GM18519 (cell line): ENCODE data around the gene APOL2.
"Not testable (repeated sequence)": the region's sequence is repeated elsewhere in the genome, so short reads cannot be mapped to it uniquely, and the experiment has no call there.

Experiments
- ATAC-seq: cut with Tn5 transposase; IDR thresholded peaks from one replicate; pipeline ENCODE4 v1.9.1; 2021; ENCODE audit warnings: mild to moderate bottlenecking, moderate library complexity; ENCODE audit not compliant: unreplicated experiment, low FRiP score

APOL2 gene, protein sequence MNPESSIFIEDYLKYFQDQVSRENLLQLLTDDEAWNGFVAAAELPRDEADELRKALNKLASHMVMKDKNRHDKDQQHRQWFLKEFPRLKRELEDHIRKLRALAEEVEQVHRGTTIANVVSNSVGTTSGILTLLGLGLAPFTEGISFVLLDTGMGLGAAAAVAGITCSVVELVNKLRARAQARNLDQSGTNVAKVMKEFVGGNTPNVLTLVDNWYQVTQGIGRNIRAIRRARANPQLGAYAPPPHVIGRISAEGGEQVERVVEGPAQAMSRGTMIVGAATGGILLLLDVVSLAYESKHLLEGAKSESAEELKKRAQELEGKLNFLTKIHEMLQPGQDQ

DNA sequence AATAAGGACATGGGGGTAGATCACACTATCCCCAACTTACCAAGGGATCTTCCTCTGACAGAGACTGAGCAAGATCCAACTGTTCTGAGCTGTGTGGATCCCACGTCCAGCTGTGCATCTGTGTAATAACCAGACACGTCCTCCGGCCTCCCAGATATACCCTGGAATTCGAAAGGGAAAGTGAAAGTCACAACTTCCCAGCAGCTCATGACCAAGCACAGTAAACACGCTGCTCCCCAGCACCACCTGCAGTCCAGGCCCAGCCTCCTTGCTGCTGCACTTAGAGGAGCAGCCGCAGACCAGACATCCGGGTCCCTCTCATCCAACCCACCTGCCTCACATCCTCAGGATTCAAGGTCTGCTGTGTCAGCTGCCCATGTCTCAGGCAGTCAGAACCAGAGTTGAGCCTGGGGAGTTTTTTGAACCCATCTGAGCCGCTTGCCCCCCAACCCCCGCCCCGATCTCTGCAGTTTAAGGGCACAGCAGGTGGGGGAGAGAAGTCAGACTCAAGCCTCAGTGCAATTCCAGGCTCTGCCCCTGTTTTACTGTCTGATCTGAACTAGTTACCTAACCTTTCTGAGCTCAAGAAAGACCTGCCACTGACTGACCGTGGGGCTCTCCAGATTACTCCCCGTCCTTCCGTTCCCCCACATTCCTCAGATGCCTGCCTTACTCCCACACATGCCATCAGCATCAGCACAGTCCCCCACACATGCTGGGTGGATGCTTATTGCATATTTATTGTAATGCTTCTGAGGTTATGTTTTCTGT is at the start of gene APOL2:
Gene APOL2 (minus strand): TSS at position 127 of the 771 bp plus-strand sequence. CDS start 6,365 bp downstream, outside the sequence.
- peak; percentile 66 for ATAC-seq

DNA sequence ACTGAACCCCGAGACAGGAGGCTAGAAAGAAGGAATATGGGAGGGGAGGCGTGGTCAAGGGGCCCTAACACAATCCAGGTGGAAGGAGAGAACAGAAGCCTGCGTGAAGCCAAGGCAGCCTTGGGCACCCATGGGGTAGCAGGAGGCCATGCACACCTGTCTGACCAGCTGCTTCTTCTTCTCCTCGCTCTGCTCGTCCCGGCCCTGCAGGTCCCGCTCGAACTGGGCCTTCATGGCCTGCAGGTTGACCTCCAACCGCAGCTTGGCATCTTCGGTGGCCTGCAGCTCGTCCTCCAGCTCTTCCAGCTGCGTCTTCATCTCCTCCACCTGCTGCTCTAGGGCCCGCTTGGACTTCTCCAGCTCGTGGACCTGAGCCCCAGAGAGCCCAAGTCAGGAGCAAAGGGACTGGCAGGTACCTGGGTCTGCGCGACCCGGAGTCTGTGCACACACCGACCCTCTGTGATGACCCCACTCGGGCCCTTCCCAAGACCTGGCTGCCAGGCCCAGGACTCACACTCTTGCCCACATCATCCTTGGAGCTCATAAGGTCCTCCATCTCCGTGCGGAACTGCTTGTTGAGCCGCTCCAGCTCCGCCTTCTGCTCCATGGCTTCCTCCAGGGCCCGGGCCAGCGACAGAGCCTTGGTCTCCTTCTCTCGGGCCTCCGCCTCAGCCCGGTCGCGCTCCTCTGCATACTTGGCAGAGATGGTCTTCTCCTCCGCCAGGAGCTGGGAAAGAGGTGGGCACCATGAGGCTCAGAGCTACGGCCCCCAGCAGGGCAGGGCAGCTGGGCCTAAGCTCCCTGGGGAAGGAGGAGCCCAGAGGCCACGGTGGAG is 49.5 kb upstream of the APOL2 start:
- ATAC-seq: no peak

DNA sequence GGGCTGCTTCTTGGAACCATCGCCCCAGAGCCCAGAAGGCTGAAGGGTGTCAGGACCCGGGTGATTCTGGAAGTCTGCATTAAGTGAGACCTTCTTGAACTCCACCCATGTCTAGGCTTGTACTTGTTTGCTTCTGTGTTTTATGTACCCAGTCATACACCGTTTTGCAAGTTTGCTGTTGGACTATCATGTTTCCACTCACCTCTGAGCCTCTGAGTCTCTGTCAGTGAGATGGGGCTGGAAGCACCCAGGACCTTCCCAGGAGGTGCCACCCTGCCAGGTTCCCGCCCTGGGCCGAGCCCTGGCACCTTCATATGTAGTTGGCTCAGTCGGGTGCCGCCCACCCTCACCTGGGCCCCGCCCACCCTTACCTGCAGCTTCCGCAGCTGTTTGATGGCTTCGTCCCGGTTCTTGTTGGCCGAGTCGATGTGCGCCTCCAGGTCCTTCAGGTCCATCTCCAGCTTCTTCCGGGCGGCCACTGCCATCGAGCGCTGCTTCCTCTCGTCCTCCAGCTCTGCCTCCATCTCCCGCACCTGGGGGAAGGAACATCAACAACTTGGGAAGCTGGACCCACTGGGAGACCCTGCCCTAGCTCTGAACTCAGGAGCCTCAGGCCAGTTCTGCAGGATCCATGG is 48.7 kb upstream of the APOL2 start:
- ATAC-seq: no peak

DNA sequence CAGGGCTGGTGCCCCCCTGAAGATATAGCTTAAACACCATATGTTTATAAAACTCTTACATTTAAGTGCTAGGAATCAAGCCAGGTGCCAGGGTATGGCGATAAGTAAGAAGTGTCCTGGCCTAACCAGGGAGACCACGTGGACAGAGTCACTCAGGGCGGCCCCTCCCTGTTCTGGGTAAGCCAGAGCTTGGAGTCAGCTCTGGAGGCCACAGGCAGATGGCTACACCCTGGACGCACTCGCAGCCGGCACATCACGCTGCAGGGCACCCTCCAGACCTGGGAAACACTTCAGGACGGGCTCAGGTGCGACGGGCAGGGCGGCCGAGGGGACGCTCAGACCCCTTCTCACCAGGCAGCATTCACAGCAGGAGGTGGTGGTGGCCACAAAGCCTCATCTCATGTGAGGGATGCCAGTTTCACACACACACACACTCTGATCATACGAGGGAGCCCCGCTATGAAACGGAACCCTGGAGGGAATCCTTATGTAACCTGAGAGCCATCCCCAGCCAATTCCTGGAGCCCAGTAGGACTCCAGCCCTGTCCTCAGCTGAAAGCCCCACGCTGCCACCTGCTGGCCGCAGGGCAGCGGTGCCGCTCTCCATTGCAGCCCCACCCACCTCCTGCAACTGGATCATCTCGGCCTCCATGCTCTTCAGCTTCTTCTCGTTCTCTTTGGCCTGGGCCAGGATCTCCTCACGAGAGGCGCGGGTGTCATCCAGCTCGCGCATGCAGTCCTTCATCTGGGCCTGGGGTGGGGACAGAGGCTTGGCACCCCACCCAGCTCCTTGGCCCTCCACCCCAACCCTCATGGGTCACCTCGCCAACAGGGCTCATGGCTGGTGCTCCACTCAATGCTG is 47.0 kb upstream of the APOL2 start:
- no peak for ATAC-seq

DNA sequence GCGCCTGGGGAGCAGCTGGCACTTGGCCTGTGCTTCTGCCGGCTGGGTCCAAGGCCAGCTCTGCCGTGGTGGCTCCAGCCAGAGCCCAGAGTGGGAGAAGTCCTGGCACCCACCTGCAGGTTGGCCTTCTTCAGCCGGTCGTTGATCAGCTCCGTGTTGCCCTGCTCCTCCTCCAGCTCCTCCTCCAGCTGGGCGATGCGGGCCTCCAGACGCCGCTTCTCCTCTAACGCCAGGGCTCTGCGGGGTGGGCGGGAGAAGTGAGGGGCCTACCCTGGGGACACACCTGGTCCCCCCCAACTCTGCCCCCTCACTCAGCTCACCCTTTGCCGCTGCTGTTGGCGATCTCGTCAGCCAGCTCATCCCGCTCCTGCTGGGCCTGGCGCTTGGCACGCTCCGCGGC is 46.2 kb upstream of the APOL2 start:
- no peak for ATAC-seq

DNA sequence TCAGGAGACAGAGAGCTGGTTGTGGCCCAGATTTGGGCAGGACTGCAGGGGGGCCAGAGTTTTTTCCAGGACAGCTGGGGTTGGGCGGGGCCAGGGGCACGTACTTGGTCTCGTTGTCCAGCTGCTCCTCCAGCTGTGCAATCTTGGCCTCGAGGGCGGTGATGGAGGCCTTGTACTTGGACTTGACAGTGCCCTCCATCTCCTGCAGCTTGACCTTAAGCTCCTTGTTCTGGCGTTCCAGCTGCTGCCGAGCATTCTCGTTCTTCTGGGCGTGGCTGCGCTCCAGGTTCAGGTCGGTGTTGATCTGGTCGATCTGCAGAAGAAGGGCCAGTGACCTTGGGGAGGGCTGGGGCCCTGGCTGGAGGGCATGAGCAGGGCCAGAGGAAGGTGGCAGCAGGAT is 45.7 kb upstream of the APOL2 start:
- no peak for ATAC-seq

DNA sequence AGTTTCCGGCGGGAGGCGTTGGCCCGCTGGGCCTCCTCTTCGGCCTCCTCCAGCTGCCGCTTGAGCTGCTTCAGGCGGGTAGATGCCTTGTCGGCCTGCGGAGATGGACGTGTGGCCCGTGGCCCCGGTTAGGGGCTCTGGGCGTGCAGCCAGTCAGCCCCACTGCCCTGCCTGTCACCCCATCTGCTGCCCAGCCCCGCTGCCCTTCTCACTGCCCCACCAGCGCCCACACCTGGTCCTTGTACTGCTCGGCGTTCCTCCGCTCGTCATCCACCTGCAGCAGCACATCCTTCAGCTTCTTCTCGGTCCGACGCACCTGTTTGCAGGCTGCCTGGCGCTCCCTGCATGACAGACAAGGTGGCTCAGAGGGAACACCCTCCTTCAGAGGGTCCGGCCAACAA is 44.8 kb upstream of the APOL2 start:
- ATAC-seq: no peak

DNA sequence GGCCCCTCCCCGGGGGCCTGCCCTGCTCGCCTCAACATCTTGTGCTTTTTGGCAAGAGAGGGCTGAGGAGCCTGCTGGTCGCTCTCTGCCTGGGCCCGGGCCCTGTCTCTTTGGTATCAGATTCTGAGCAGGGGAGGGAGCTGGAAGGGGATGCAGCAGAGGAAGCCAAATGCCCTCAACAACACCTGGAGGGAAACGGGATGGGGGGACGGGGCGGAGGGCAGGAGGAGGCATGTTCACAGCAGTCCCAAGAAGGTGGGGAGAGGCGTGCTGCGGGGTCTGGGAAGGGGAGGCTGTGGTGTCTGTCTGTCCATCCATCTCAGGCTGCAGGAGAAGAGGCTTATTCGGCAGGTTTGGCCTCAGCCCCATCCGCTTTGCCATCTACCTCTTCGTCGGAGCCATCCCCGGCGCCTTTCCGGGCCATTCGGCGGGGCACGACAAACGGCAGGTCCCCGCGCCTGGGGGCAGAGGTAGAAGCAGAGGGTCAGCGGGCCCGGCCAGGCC is 43.1 kb upstream of the APOL2 start:
- ATAC-seq: no peak

DNA sequence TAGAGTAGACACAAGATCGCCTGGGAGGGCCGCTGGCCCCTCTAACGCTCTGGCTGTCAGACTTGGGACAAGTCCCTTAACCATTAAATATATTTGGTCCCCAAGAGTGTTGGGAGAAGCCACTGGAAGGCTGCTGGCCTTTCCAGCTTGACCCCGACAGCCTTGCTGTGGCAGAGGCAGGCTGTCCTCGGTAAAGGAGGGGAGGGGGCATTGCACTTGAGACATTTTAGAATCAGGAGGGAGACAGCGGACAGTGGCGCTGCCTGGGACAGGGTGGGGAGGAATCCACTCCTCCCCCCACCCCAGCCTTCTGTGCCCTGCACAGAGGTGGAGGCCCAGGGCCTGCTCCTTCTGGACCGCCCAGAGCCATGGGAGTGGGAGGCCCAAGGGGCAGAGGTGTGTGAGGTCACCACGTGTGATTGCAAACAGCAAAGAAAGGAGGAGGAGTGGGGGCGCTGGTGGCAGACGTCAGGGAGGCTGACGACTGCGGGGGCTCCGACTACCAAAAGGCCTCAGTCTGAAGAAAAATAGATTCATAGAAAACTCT is 42.5 kb upstream of the APOL2 start:
- ATAC-seq: no peak

DNA sequence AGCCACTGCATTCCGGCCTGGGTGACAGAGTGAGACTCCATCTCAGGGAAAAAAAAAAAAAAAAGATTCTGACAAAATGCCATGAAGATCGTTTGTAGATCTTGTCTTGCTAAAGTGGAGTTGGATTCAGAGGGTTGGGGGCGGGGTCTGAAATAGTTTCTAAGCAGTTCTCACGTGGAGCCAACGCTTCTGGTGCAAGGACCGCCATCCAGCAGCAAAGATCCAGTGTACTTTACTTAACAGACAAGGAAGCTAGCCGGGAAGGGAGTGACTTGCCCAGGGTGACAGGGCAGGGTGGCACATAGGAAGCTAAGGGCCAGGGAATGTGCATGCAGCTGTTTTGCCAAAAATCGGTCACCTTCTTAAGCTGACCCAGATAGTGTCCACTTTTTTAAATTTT is 41.1 kb upstream of the APOL2 start:
- ATAC-seq: no peak

DNA sequence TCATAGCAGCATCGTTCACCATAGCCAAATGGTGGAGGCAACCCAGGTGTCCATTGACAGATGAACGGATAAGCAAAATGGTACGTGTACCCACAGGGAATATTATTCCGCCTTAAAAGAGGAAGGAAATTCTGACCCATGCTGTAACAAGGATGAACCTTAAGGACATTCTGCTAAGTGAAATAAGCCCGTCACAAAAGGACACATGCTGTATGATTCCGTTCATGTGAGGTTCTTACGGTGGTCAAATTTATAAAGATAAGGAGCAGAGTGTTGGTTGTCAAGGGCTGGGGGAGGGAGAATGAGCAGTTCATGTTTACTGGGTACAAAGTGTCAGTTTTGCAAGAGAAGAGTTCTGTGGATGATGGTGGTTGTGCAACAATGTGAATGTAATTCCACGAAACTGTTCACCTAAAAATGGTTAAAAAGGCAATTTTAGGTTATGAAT is 39.9 kb upstream of the APOL2 start:
- no peak for ATAC-seq

DNA sequence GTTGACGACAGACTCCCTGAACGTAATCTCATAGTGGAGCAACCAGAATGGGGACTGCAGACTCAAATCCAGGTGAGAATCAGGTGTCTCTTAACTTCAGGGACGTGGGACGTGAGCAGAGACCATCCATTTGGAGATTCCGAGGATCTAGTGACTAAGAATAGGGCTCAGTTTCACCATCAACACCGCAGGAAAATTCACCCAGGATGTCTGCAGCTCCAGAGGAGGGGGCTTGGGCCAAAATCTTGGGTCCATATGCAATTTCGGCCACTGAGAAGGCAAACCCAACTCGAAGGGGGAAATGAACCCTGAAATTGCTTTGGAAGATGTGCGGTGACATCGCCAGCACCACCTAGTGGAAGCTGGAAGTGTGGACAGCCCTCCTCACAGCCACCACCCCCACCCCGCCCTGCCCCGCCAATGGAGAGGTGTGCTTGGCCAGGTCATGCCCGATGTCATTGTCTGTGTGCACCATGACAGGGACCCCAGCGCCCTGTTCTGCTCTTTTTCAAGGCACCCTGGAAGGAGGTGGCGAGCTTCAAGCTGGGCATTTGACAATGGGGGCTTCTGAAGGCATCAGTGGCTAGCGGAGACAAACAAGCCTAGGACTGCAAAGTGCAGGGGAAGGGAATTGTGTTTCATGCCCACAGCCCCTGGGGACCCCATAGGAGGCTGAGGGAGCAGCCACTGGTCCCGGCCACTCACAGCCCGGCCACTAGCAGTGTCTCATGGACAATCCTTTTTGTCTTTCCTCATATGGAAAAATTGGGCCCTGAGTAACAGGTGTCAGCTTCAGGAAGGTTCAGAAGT is 38.4 kb upstream of the APOL2 start:
- ATAC-seq: no peak

DNA sequence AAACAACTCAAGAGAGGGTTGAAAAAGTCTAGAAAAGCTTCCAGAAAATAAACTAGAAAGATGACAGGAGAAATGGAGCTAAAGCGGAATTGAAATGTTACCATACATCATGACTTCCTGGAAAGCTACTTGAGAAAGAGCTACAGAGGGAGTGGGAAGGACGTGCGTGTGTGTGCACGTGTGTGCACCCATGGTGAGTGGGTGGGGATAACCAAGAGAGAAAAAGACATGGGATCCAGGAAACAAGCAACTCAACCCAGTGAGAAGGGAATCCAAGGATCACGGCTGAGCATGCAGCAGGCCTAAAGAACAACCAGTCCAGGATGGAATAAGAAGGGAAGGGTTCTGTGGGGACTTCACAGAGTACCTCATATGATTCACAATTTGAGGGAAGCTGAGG is 35.2 kb upstream of the APOL2 start:
- ATAC-seq: no peak

DNA sequence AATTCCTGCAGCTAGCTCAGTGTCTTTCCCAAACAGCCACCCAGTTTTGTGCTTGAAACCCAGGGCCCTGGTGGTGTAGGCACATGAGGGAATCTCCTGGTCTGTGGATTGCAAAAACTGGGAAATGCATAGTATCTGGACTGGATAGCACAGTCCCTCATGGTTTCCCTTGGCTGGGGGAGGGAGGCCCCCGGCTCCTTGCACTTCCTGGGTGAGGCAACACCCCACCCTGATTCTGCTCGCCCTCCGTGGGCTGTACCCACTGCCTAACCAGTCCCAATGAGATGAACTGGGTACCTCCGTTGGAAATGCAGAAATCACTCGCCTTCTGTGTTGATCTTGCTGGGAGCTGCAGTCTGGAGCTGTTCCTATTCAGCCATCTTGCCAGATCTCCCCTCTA is 32.6 kb upstream of the APOL2 start:
- ATAC-seq: not testable (repeated sequence)

DNA sequence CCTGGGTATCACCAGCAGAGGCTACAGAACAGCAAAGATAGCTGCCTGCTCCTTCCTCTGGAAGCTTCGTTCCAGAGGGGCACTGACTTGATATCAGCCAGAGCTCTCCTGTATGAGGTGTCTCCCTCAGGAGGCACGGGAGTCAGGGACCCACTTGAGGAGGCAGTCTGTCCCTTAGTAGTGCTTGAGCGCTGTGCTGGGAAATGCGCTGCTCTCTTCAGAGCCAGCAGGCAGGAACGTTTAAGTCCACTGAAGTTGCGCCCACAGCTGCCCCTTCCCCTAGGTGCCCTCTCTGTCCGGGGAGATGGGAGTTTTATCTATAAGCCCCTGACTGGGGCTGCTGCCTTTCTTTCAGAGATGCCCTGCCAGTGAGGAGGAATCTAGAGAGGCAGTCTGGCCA is 31.9 kb upstream of the APOL2 start:
- ATAC-seq: not testable (repeated sequence)

DNA sequence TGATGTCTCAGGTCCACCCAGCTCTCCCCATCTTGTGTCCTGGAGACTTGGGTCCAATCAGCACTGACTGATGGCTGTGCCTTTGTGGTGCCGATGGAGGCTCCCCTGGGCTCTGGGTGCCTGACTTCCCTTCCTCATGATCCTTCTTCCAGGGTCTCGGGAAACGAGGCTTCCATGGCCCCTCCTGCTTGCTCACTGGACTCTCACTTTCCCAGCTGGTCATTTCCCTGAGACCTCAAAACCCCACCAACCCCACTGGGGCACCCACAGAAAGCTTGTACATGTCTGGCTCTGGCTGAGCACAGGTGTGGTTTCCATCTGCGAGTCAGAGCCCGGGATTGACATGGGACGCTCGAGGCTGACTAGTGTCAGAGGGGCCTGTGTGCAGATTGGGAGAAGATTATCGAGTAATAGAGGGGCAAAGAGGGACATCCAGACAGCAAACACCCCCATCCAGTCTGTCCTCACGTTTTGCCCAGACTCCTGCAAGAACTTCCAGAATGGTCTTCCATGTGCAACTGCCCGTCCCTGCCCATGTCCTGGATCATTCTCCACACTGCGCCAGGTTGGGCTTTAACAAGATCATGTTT is 28.7 kb upstream of the APOL2 start:
- ATAC-seq: no peak

DNA sequence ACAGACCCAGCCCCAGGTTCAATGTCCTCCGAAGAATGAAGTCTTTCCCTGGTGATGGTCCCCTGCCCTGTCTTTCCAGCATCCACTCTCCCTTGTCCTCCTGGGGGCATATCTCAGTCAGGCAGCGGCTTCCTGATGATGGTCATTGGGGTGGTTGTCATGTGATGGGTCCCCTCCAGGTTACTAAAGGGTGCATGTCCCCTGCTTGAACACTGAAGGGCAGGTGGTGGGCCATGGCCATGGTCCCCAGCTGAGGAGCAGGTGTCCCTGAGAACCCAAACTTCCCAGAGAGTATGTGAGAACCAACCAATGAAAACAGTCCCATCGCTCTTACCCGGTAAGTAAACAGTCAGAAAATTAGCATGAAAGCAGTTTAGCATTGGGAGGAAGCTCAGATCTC is 27.7 kb upstream of the APOL2 start:
- ATAC-seq: no peak
